ENCODE results near the gene CSN1S1. TPM values are rescaled to one million over a fixed set of nuclear protein-coding genes. Genes with fewer than 3 reads are reported as not detected.
"Not testable (repeated sequence)": the region's sequence is repeated elsewhere in the genome, so short reads cannot be mapped to it uniquely, and the experiment has no call there.

The CSN1S1 gene
- total RNA-seq, result 1 to 10 TPM in 1 of 2 donors, under 1 TPM in 1; 0.68 to 3.2 TPM
- long read RNA-seq, result 0 reads

DNA sequence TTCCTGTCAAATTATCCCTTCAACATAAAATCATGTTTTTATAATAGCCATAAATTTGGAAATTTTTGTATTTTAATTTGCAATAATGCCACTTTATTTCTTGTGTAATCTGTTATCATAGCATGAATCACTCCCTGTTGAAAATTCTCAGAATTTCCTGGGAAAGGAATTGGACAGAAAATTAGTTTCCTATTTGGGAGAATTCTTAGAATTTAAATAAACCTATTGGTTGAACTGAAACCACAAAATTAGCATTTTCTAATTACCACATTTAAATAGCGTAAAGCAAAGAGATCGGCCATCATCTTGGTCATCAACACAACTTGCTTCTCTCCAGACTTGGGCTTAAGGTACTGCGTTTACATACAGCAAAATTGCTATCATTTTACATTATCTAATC, at the start of gene CSN1S1:
Gene CSN1S1, plus strand, starts transcription at position 301 of the 400 bp plus-strand sequence. CDS start 1,488 bp downstream, outside the sequence.
- no peak for DNase-seq
- intact Hi-C loops (cut with DNase I), result no loop called here
- no peak for ATAC-seq

GRCh38 chr4:69881173-69881773, 49.6 kb upstream of the CSN1S1 start:
- peak in 1 of 2 donors; percentile 67 for ATAC-seq
- intact Hi-C loops (cut with DNase I), result no loop called here
- DNase-seq, result peak; percentile 21

DNA sequence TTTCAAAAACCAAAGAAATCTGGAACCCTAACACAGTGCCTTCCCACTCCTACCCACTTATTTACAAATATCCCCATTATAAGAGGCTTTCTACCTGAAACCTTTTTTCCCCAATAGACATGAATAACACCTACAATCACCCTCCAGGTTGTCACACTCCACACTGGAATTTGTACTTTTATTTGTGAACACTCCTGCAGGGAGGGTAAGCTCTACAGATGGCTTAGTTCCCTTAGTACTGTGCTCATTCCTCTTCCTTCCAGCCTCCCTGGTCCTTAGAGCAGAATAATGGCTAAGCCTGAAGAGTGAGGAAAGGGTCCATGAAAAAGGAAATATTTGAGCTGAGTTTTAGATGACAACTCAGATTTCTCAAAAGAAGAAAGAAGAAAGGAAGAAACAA, 48.7 kb upstream of the CSN1S1 start:
- ATAC-seq, result no peak
- intact Hi-C loops (cut with DNase I), result no loop called here
- no peak for DNase-seq

- intact Hi-C loops (cut with DNase I), result no loop called here
- ATAC-seq, result no peak
- no peak for DNase-seq
Measured at GRCh38 chr4:69888336-69888735, 42.5 kb upstream of the CSN1S1 start.

DNA sequence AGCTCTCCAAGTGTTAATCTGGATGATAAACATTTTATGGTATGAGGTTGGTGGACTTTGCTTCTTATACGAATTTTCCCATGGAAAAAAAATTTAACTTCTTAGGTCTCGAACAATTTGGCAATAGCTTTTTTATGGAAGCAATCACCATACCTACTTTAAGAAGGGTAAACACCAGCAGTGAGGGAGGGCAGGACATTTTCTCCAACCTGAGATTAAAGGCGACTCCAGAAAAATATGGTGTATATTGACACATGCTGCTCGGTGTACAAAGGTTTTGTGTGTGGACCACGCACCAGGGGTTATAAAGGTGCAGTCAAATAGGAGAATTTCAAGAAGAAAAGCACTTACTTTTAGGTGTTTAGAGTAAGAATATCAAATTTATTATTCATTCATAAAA, 36.7 kb upstream of the CSN1S1 start:
- DNase-seq (no peak), ATAC-seq (no peak)
- intact Hi-C loops (cut with DNase I), result no loop called here

DNA sequence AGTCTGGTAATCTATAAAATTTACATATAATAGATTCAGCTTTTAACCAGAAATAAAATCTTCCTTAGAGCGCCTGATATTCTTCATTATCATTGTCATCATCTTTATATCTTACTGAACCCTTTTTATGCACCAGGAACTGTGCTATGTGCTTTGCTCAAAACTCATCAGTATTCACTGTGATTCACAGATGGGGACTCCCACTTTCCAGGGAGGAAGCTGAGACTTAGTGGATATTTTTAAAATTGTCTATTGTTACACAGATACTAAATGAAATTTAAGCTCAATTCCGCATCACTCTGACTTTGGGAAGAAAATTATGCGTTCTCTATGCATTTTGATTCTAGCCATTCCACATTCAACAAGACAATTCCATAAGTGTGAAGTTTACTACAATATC, 36.1 kb upstream of the CSN1S1 start:
- ATAC-seq, result no peak

GRCh38 chr4:69896530-69897116, 34.2 kb upstream of the CSN1S1 start:
- intact Hi-C loops (cut with DNase I), result no loop called here
- DNase-seq (no peak), ATAC-seq (no peak)

More for the DNA sequence above, 36.1 kb upstream of the CSN1S1 start:
- DNase-seq, result no peak
- intact Hi-C loops (cut with DNase I), result no loop called here

GRCh38 chr4:69907151-69907550, 23.7 kb upstream of the CSN1S1 start:
- no peak for DNase-seq
- ATAC-seq, result no peak
- intact Hi-C loops (cut with DNase I), result no loop called here

DNA sequence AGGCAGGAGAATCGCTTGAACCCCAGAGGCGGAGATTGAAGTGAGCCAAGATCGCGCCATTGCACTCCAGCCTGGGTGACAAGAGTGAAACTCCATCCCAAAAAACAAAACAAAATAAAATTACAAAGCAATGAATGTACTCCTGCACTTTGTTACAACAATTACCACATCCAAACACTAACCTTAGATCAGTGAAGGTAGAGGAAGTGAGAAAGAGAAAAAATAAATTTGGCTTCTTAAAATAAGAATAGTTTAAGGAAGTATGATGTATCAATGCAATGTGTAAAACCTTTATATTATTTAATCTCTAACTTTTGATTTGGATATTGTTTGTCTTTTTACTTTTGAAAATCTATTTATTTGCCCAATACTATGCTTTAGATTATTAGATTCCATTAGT, 21.7 kb upstream of the CSN1S1 start:
- ATAC-seq, result no peak
- DNase-seq, result no peak
- intact Hi-C loops (cut with DNase I), result no loop called here

DNA sequence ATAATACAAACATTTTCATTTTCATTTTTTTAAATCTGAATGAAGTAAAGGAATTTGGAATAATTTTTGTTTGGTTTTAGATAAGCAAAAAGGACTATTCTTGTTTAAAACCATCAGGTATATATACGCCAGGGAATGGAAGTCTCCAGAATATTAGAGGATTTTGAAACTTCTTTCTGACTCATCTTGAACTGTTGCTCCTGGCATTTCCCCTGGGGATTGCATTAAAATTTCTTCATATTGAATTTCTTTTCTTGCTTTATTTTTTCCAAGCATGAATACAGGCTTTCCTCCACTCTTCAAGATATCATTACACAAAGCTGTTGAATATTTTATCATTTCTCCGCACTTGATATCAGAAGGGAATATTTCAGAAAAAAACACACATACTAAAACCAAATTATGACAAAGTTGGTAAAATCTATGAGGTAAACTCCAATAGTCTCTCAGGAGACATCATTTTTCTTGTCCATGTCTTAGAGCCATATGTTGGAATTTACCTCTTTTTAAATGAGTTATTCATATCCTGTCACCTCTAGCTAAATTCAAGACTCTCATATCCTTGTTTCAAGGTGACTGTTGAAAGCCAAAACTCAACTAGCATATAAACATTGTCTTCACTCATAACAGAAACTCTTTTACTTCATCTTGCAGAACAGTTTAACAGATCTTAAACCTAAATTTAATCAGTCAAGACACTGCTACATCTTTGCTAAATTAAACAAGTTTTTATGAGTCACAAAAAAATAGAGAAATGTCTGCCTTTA, 20.7 kb upstream of the CSN1S1 start:
- DNase-seq, result no peak
- ATAC-seq, result peak in 1 of 2 donors; percentile 36
- intact Hi-C loops (cut with DNase I), result no loop called here

GRCh38 chr4:69920874-69921273, 10.0 kb upstream of the CSN1S1 start:
- intact Hi-C loops (cut with DNase I), result no loop called here
- no peak for DNase-seq
- no peak for ATAC-seq

GRCh38 chr4:69923782-69924410, 7.0 kb upstream of the CSN1S1 start:
- ATAC-seq; intact Hi-C loops (cut with DNase I): not testable (repeated sequence)
- peak; percentile 11 for DNase-seq

GRCh38 chr4:69934150-69934549, 3.3 kb downstream of the CSN1S1 start:
- ATAC-seq (no peak), DNase-seq (no peak)
- intact Hi-C loops (cut with DNase I), result no loop called here

DNA sequence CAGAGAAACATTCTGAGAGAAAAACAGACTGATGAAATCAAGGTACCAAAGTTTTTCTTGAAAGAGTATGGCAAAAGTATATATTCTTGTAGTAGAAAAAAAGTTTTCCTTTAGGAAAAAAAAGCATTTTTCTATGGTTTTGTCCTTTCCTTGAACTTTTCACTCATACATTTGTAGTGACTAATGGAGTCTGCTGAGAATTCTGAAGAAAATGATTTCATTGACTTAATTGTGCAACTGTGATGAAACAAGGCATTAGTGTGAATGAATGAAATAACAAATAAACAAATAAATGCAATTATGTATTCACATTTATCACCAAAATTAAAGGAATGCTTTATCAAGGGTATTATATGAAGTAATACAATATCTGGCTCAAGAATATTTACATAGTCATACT, 5.7 kb downstream of the CSN1S1 start:
- DNase-seq (no peak), ATAC-seq (no peak)
- intact Hi-C loops (cut with DNase I), result no loop called here

GRCh38 chr4:69951602-69952001, 20.7 kb downstream of the CSN1S1 start:
- DNase-seq (no peak), ATAC-seq (no peak)

GRCh38 chr4:69957209-69957608, 26.3 kb downstream of the CSN1S1 start:
- ATAC-seq, result no peak
- no peak for DNase-seq
- intact Hi-C loops (cut with DNase I), result no loop called here

More at GRCh38 chr4:69951602-69952001, 20.7 kb downstream of the CSN1S1 start:
- intact Hi-C loops (cut with DNase I), result no loop called here

GRCh38 chr4:69965628-69966027, 34.8 kb downstream of the CSN1S1 start, which contains the start of gene CSN2:
CSN2 (minus strand) TSS chr4:69965728; CDS start chr4:69960995, 4,733 bp downstream.
- intact Hi-C loops (cut with DNase I), result no loop called here
- ATAC-seq, result no peak

DNA sequence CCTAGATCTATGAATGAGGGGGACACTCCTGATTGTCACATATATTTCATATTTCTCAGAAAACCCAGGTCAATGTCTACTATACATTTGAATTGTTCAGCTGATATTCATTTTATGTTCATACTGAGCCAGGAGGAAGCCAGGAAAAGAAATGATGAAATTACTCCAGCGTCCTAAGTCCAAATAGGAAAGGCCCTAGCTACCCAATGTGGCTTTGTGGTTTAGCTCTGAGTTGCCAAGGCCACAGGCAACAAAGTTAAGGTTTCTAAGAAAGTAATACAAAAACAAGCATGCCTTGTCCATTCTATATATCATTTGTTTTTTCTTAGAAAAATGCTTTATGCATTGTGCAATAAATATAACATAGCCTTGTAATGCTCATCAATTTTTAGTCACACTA, 39.2 kb downstream of the CSN1S1 start:
- ATAC-seq, result no peak

More at GRCh38 chr4:69965628-69966027, 34.8 kb downstream of the CSN1S1 start, which contains the start of gene CSN2:
- DNase-seq, result no peak

DNA sequence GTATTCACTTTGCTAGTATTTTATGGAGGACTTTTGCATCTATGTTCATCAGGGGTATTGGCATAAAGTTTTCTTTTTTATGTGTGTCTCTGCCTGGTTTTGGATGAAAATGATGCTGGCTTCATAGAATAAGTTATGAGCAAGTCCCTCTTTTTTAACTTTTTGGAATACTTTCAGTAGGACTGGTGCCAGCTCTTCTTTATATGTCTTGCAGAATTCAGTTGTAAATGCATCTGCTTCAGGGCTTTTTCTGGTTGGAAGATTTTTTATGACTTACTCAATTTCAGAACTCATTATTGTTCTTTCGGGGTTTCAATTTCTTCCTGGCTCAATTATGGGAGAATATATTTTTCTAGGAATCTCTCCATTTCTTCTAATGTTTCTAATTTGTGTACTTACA, 43.8 kb downstream of the CSN1S1 start:
- ATAC-seq, result no peak
- no peak for DNase-seq
- intact Hi-C loops (cut with DNase I), result no loop called here

More for the DNA sequence above, 39.2 kb downstream of the CSN1S1 start:
- DNase-seq, result no peak
- intact Hi-C loops (cut with DNase I), result no loop called here

DNA sequence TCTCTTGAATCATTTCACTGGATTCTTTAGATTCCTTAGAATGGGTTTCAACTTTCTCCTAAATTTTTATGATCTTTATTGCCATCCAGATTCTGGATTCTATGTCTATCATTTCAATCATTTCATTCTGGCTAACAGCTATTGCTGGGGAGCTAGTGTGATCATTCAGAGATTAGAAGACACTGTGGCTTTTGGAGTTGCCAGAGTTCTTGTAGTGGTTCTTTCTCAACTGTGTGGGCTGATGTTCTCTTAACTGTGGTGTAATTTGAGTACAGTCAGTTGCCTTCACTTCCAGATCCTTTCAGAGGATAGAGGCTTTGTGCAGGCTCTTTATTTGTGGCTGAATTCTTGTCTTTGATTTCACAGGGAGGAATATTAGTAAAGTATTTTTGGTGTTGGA, 46.7 kb downstream of the CSN1S1 start:
- no peak for DNase-seq
- no peak for ATAC-seq
- intact Hi-C loops (cut with DNase I), result no loop called here
